A673 (cell line): Measurements from ENCODE around the gene HTRA2. TPM values are rescaled to one million over a fixed set of nuclear protein-coding genes. Genes with fewer than 3 reads are reported as not detected.

ENCODE experiments used
- BruUV-seq: library from RNA; stranded (reverse); fragments of 400-500 nt; replicated peaks from 2 replicates; lab custom pipeline; 2021; lab: Mats Ljungman, UMichigan
- CTCF ChIA-PET: fragments of 300-600 bp; sonication (Branson Sonifier 250); formaldehyde crosslinking; loops from one replicate; lab custom pipeline; 2022; ENCODE audit warnings: antibody characterized with exemption; lab: Charles Lee
- POLR2A ChIA-PET: fragments of 300-600 bp; sonication (Branson Sonifier 250); formaldehyde crosslinking; loops from one replicate; lab custom pipeline; 2022; ENCODE audit warnings: antibody characterized with exemption; ENCODE audit not compliant: low non-redundant PET; lab: Charles Lee
- DNase-seq: peaks from one replicate; pipeline ENCODE4 v3.0.0-alpha.2; 2015; ENCODE audit warnings: low spot score
- H3K27ac ChIP-seq: fragments of 200-600 bp; sonication (generic); 2 replicates; pipeline ENCODE4 v1.5.1; 2016; ENCODE audit warnings: mixed run types, low read depth, mild to moderate bottlenecking, mixed read lengths, antibody characterized with exemption, low read length; ENCODE audit not compliant: poor library complexity, severe bottlenecking
- H3K27me3 ChIP-seq: fragments of 200-600 bp; sonication (generic); replicated peaks from 2 replicates; pipeline ENCODE4 v1.6.1; 2017; ENCODE audit warnings: mixed run types, low read depth, mild to moderate bottlenecking, mixed read lengths, antibody characterized with exemption, low read length; ENCODE audit not compliant: insufficient read depth, poor library complexity
- H3K36me3 ChIP-seq: fragments of 200-600 bp; sonication (generic); 2 replicates; pipeline ENCODE4 v1.6.1; 2016; ENCODE audit warnings: mixed run types, mild to moderate bottlenecking, mixed read lengths, antibody characterized with exemption, low read length; ENCODE audit not compliant: insufficient read depth, poor library complexity, severe bottlenecking
- H3K4me1 ChIP-seq: fragments of 200-600 bp; sonication (generic); 2 replicates; pipeline ENCODE4 v1.6.1; 2017; ENCODE audit warnings: mixed run types, mild to moderate bottlenecking, mixed read lengths, antibody characterized with exemption, low read length; ENCODE audit not compliant: insufficient read depth, poor library complexity, severe bottlenecking
- H3K4me3 ChIP-seq: fragments of 200-600 bp; sonication (generic); 2 replicates; pipeline ENCODE4 v1.5.1; 2016; ENCODE audit warnings: low read depth, mixed run types, mild to moderate bottlenecking, mixed read lengths, low read length; ENCODE audit not compliant: poor library complexity, severe bottlenecking
- H3K9me3 ChIP-seq: fragments of 200-600 bp; sonication (generic); 2 replicates; pipeline ENCODE4 v1.6.1; 2016; ENCODE audit warnings: mixed run types, low read depth, mild to moderate bottlenecking, mixed read lengths, antibody characterized with exemption, low read length; ENCODE audit not compliant: poor library complexity, severe bottlenecking
- CTCF ChIP-seq: fragments of 300-800, 200-600 bp; sonication (generic); conservative IDR thresholded peaks from 2 replicates; pipeline ENCODE4 v1.5.1; 2017; ENCODE audit warnings: low read depth, mild to moderate bottlenecking, antibody characterized with exemption, low read length, moderate library complexity, mixed read lengths
- EZH2 ChIP-seq: fragments of 200-600 bp; sonication (generic); IDR thresholded peaks from 2 replicates; pipeline ENCODE4 v1.6.1; 2017; ENCODE audit warnings: borderline replicate concordance, low read depth, mild to moderate bottlenecking, mixed read lengths, antibody characterized with exemption, low read length; ENCODE audit not compliant: poor library complexity, severe bottlenecking
- intact Hi-C: fragments of 100-400 bp; cut with micrococcal nuclease; formaldehyde crosslinking; loops from one replicate; pipeline ENCODE4 v1.10.0; 2022; ENCODE audit not compliant: unreplicated experiment
- total RNA-seq: library from RNA; stranded (reverse); gene quantifications from 2 replicates; pipeline ENCODE4 v1.2.3, GENCODE V29; 2021

The HTRA2 gene
- total RNA-seq, 1 experiment from 2014 or later, result 35.1 TPM

- Histone ChIP-seq H3K36me3 (no peaks in the 10 kb centered on the region), H3K4me1 (no peaks in the 10 kb centered on the region), H3K9me3 (no peaks in the 10 kb centered on the region), H3K4me3 (no peak overlapping the region), H3K27me3 (no peaks in the 10 kb centered on the region), H3K27ac (no peak overlapping the region)
- no peak for TF ChIP-seq CTCF
- TF ChIP-seq EZH2, result no peak
- CTCF ChIA-PET, result no interaction called here
- BruUV-seq, result no TSS peak
- POLR2A ChIA-PET, result no interaction called here
- DNase-seq, result no peak
- intact Hi-C loops, result no loop called here
Measured at GRCh38 chr2:74564222-74564621, 34.5 kb downstream of the HTRA2 start.

GRCh38 chr2:74566076-74566753, 36.5 kb downstream of the HTRA2 start:
- TF ChIP-seq CTCF (no peak), EZH2 (no peak)
- Histone ChIP-seq H3K4me1 (no peaks in the 10 kb centered on the region), H3K27ac (no peak overlapping the region), H3K36me3 (no peaks in the 10 kb centered on the region), H3K27me3 (no peaks in the 10 kb centered on the region), H3K4me3 (no peak overlapping the region), H3K9me3 (no peaks in the 10 kb centered on the region)
- intact Hi-C loops, result no loop called here
- no TSS peak for BruUV-seq
- ChIA-PET CTCF (interaction anchor here (0.5 kb wide), 1 partner anchor 193 kb away, joined by 3 read pairs; no protein-coding TSS in a partner anchor), POLR2A (no interaction called here)
- no peak for DNase-seq

- DNase-seq, result peak; percentile 85
- no peak for TF ChIP-seq CTCF
- no peak for TF ChIP-seq EZH2
- Histone ChIP-seq H3K9me3 (no peaks in the 10 kb centered on the region), H3K27me3 (no peaks in the 10 kb centered on the region), H3K4me1 (no peaks in the 10 kb centered on the region), H3K27ac (no peak overlapping the region), H3K4me3 (no peak overlapping the region), H3K36me3 (no peaks in the 10 kb centered on the region)
- intact Hi-C loops, result no loop called here
- no TSS peak for BruUV-seq
- ChIA-PET CTCF (interaction anchor here (0.5 kb wide), 1 partner anchor 193 kb away, joined by 3 read pairs; no protein-coding TSS in a partner anchor), POLR2A (no interaction called here)
Measured at GRCh38 chr2:74566754-74567085, 37.0 kb downstream of the HTRA2 start.
